HepG2 (cell line): ENCODE data around the gene CBFA2T2. TPM values are rescaled to one million over a fixed set of nuclear protein-coding genes. Genes with fewer than 3 reads are reported as not detected.

Experiments used
- ADNP ChIP-seq: sonication (generic); formaldehyde crosslinking; IDR thresholded peaks from 2 replicates; pipeline ENCODE4 v1.4.0; 2020; ENCODE audit warnings: missing genetic modification reagents
- ARID2 ChIP-seq: sonication (generic); formaldehyde crosslinking; IDR thresholded peaks from 2 replicates; pipeline ENCODE4 v1.8.1; 2022; ENCODE audit warnings: mild to moderate bottlenecking, missing genetic modification reagents, borderline replicate concordance
- ELF1 ChIP-seq: sonication (generic); formaldehyde crosslinking; IDR thresholded peaks from 2 replicates; pipeline ENCODE4 v1.4.0; 2020; ENCODE audit warnings: missing genetic modification reagents
- FOSL2 ChIP-seq: sonication (generic); formaldehyde crosslinking; IDR thresholded peaks from 2 replicates; pipeline ENCODE4 v1.4.0; 2020; ENCODE audit warnings: missing genetic modification reagents
- FOXM1 ChIP-seq: sonication (generic); formaldehyde crosslinking; IDR thresholded peaks from 2 replicates; pipeline ENCODE4 v1.5.0; 2020; ENCODE audit warnings: missing genetic modification reagents
- HINFP ChIP-seq: sonication (generic); formaldehyde crosslinking; IDR thresholded peaks from 2 replicates; pipeline ENCODE4 v1.4.0; 2020; ENCODE audit warnings: low read depth, mild to moderate bottlenecking, missing genetic modification reagents
- HNRNPL ChIP-seq: fragments of 200-400 bp; formaldehyde crosslinking; IDR thresholded peaks from 2 replicates; pipeline ENCODE4 v1.6.1; 2017; ENCODE audit warnings: mild to moderate bottlenecking, low read depth, low read length
- MBD4 ChIP-seq: IDR thresholded peaks from 2 replicates; pipeline ENCODE4 v1.6.1; 2012; ENCODE audit warnings: low read length, inconsistent platforms, borderline replicate concordance
- PAF1 ChIP-seq: IDR thresholded peaks from 2 replicates; pipeline ENCODE4 v1.6.1; 2016; ENCODE audit warnings: missing genetic modification reagents, missing compliant biosample characterization
- POLR2A ChIP-seq, 2 experiments: IDR thresholded peaks; 2 replicates each; pipeline ENCODE4 v1.6.1; 2011; ENCODE audit warnings: low read depth in 2 of 2, low read length in 2 of 2, mild to moderate bottlenecking in 1 of 2, moderate library complexity in 1 of 2; ENCODE audit not compliant: insufficient read depth in 1 of 2
- REL ChIP-seq: sonication (generic); formaldehyde crosslinking; conservative IDR thresholded peaks from 2 replicates; pipeline ENCODE4 v1.8.0; 2022; ENCODE audit warnings: mild to moderate bottlenecking, missing genetic modification reagents, moderate library complexity
- SMYD3 ChIP-seq: sonication (generic); formaldehyde crosslinking; IDR thresholded peaks from 2 replicates; pipeline ENCODE4 v1.8.1; 2023; ENCODE audit warnings: mild to moderate bottlenecking, missing genetic modification reagents
- TAF1 ChIP-seq: sonication (generic); formaldehyde crosslinking; IDR thresholded peaks from 2 replicates; pipeline ENCODE4 v1.4.0; 2020; ENCODE audit warnings: missing genetic modification reagents
- ZEB1 ChIP-seq: IDR thresholded peaks from 2 replicates; pipeline ENCODE4 v1.6.1; 2012; ENCODE audit warnings: mild to moderate bottlenecking, low read depth, inconsistent platforms; ENCODE audit not compliant: insufficient replicate concordance
- ZFP62 ChIP-seq: sonication (generic); formaldehyde crosslinking; IDR thresholded peaks from 2 replicates; pipeline ENCODE4 v1.4.0; 2020; ENCODE audit warnings: missing genetic modification reagents
- ZNF10 ChIP-seq: sonication (generic); formaldehyde crosslinking; IDR thresholded peaks from 2 replicates; pipeline ENCODE4 v1.4.0; 2020; ENCODE audit warnings: mild to moderate bottlenecking, low read depth, missing genetic modification reagents, borderline replicate concordance
- ZNF124 ChIP-seq: sonication (generic); formaldehyde crosslinking; IDR thresholded peaks from 2 replicates; pipeline ENCODE4 v1.4.0; 2020; ENCODE audit warnings: missing genetic modification reagents
- ZNF232 ChIP-seq: sonication (generic); formaldehyde crosslinking; IDR thresholded peaks from 2 replicates; pipeline ENCODE4 v1.4.0; 2020; ENCODE audit warnings: missing genetic modification reagents, borderline replicate concordance
- ZNF337 ChIP-seq: sonication (generic); formaldehyde crosslinking; IDR thresholded peaks from 2 replicates; pipeline ENCODE4 v1.5.1; 2020; ENCODE audit warnings: missing genetic modification reagents, low read depth, mild to moderate bottlenecking, borderline replicate concordance
- ZNF556 ChIP-seq: sonication (generic); formaldehyde crosslinking; IDR thresholded peaks from 2 replicates; pipeline ENCODE4 v1.4.0; 2020; ENCODE audit warnings: mild to moderate bottlenecking, missing genetic modification reagents, borderline replicate concordance
- ZNF761 ChIP-seq: sonication (generic); formaldehyde crosslinking; conservative IDR thresholded peaks from 2 replicates; pipeline ENCODE4 v1.4.0; 2020; ENCODE audit warnings: mild to moderate bottlenecking, missing genetic modification reagents
- ZNF768 ChIP-seq: sonication (generic); formaldehyde crosslinking; IDR thresholded peaks from 2 replicates; pipeline ENCODE4 v1.4.0; 2020; ENCODE audit warnings: missing genetic modification reagents
- ZNF782 ChIP-seq: sonication (generic); formaldehyde crosslinking; IDR thresholded peaks from 2 replicates; pipeline ENCODE4 v1.4.0; 2020; ENCODE audit warnings: missing genetic modification reagents, mild to moderate bottlenecking, borderline replicate concordance
- ZSCAN22 ChIP-seq: sonication (generic); formaldehyde crosslinking; IDR thresholded peaks from 2 replicates; pipeline ENCODE4 v1.4.0; 2020; ENCODE audit warnings: mild to moderate bottlenecking, missing genetic modification reagents
- polyA plus RNA-seq, 8 experiments: library from polyadenylated mRNA; depleted of rRNA in 3 of 8; stranded (reverse) in 7 of 8; unstranded in 1 of 8; fragments of >200 nt; fragmentation: Illumina TruSeq in 4 of 8; extraction: Trizol in 4 of 8; gene quantifications; 2 replicates each; pipeline versions ENCODE4 v1.2.1 to v1.2.3, GENCODE V29; 2011 to 2016; ENCODE audit warnings: low read depth in 4 of 8, missing spikeins in 1 of 8, mixed read lengths in 1 of 8; ENCODE audit not compliant: insufficient read depth in 1 of 8
- total RNA-seq, 5 experiments: library from RNA; depleted of rRNA; stranded (reverse); fragments of >200 nt; fragmentation: Illumina TruSeq; extraction: Trizol; gene quantifications; 2 replicates each; pipeline ENCODE4 v1.2.3, GENCODE V29; 2016; ENCODE audit warnings: low read depth in 1 of 5
- TF ChIP-seq, protein P1 (sequence below): sonication (generic); formaldehyde crosslinking; IDR thresholded peaks from 2 replicates; pipeline ENCODE4 v1.5.1; 2020; ENCODE audit warnings: mild to moderate bottlenecking, moderate library complexity, missing genetic modification reagents
- TF ChIP-seq, protein P2 (sequence below): sonication (generic); formaldehyde crosslinking; IDR thresholded peaks from 2 replicates; pipeline ENCODE4 v1.8.0; 2022; ENCODE audit warnings: mild to moderate bottlenecking, missing genetic modification reagents

CBFA2T2 gene
- total and polyA plus RNA-seq, 2 of the 13 experiments (the other 11 are each of a cell fraction or from before 2014, with no cell fraction given) = 6.3 to 21.2 TPM

- TF ChIP-seq ZNF337 (CRISPR knock-in tag) (no peak), ZNF10 (CRISPR knock-in tag) (no peak), ZNF556 (CRISPR knock-in tag) (0 out of 2 replicates have a peak, but pooled peaks have one; percentile 23), ZSCAN22 (CRISPR knock-in tag) (no peak), SMYD3 (CRISPR knock-in tag) (peak; percentile 46; the same call in 1 of the 2 replicates), ADNP (no peak), HNRNPL (0 out of 2 replicates have a peak, but pooled peaks have one; percentile 21), POLR2A (IDR thresholded peaks at IDR 0.05; ENCODE audit: insufficient read depth in 1 of 2, low read depth in 2 of 2, low read length in 2 of 2) (peak in 1 of 2 experiments; percentile 32; a peak in 1 of 4 replicates), ZNF232 (CRISPR knock-in tag) (0 out of 2 replicates have a peak, but pooled peaks have one; percentile 9), PAF1 (0 out of 2 replicates have a peak, but pooled peaks have one; percentile 28), FOSL2 (CRISPR knock-in tag) (0 out of 2 replicates have a peak, but pooled peaks have one; percentile 14), ZNF782 (CRISPR knock-in tag) (no peak), ZNF124 (CRISPR knock-in tag) (0 out of 2 replicates have a peak, but pooled peaks have one; percentile 4), REL (CRISPR knock-in tag) (0 out of 2 replicates have a peak, but pooled peaks have one; percentile 57), FOXM1 (CRISPR knock-in tag) (no peak), MBD4 (no peak), ZNF768 (CRISPR knock-in tag) (peak; percentile 34; the same call in 1 of the 2 replicates), ZEB1 (peak; percentile 85), HINFP (no peak), ZNF761 (CRISPR knock-in tag) (no peak), ARID2 (peak; percentile 70), TAF1 (CRISPR knock-in tag) (0 out of 2 replicates have a peak, but pooled peaks have one; percentile 27), ZFP62 (CRISPR knock-in tag) (no peak), ELF1 (CRISPR knock-in tag) (no peak)
- TF ChIP-seq, protein P1, sequence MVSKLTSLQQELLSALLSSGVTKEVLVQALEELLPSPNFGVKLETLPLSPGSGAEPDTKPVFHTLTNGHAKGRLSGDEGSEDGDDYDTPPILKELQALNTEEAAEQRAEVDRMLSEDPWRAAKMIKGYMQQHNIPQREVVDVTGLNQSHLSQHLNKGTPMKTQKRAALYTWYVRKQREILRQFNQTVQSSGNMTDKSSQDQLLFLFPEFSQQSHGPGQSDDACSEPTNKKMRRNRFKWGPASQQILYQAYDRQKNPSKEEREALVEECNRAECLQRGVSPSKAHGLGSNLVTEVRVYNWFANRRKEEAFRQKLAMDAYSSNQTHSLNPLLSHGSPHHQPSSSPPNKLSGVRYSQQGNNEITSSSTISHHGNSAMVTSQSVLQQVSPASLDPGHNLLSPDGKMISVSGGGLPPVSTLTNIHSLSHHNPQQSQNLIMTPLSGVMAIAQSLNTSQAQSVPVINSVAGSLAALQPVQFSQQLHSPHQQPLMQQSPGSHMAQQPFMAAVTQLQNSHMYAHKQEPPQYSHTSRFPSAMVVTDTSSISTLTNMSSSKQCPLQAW (CRISPR knock-in tag) = 0 out of 2 replicates have a peak, but pooled peaks have one; percentile 4
- TF ChIP-seq, protein P2, sequence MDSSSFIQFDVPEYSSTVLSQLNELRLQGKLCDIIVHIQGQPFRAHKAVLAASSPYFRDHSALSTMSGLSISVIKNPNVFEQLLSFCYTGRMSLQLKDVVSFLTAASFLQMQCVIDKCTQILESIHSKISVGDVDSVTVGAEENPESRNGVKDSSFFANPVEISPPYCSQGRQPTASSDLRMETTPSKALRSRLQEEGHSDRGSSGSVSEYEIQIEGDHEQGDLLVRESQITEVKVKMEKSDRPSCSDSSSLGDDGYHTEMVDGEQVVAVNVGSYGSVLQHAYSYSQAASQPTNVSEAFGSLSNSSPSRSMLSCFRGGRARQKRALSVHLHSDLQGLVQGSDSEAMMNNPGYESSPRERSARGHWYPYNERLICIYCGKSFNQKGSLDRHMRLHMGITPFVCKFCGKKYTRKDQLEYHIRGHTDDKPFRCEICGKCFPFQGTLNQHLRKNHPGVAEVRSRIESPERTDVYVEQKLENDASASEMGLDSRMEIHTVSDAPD (CRISPR knock-in tag) = 0 out of 2 replicates have a peak, but pooled peaks have one; percentile 44
These were observed 164.2 kb downstream of the CBFA2T2 start (continued) for GRCh38 chr20:33653900-33654596.
